PC-3 (cell line): ENCODE results near the gene PTPN12. TPM values are rescaled to one million over a fixed set of nuclear protein-coding genes. Genes with fewer than 3 reads are reported as not detected.
"Not testable (repeated sequence)": the region's sequence is repeated elsewhere in the genome, so short reads cannot be mapped to it uniquely, and the experiment has no call there.

Experiments used
- ATAC-seq: fragments of 200-7000 bp; cut with Tn5 transposase; 2 replicates; pipeline ENCODE4 v1.9.1; 2020; ENCODE audit warnings: mild to moderate bottlenecking, moderate library complexity
- BruUV-seq: library from RNA; stranded (reverse); fragments of 400-500 nt; replicated peaks from 2 replicates; lab custom pipeline; 2021; lab: Mats Ljungman, UMichigan
- CTCF ChIA-PET: fragments of 300-600 bp; sonication (Branson Sonifier 250); formaldehyde crosslinking; loops from one replicate; lab custom pipeline; 2022; ENCODE audit warnings: antibody characterized with exemption; lab: Charles Lee
- POLR2A ChIA-PET: fragments of 300-600 bp; sonication (Branson Sonifier 250); formaldehyde crosslinking; loops from one replicate; lab custom pipeline; 2022; ENCODE audit warnings: antibody characterized with exemption; ENCODE audit not compliant: unreplicated experiment; lab: Charles Lee
- DNase-seq: peaks from one replicate; pipeline ENCODE4 v3.0.0-alpha.2; 2015
- H2AFZ ChIP-seq: fragments of 300-600 bp; sonication (generic); 2 replicates; pipeline ENCODE4 v1.6.0; 2016; ENCODE audit warnings: antibody characterized with exemption, low read length
- H3F3A ChIP-seq: fragments of 300-600 bp; sonication (generic); one replicate; pipeline ENCODE4 v1.6.0; 2017; ENCODE audit warnings: antibody characterized with exemption, low read length, control low read depth, mild to moderate bottlenecking; ENCODE audit not compliant: unreplicated experiment
- H3K27ac ChIP-seq: fragments of 300-600 bp; sonication (generic); 2 replicates; pipeline ENCODE4 v1.5.1; 2016; ENCODE audit warnings: mild to moderate bottlenecking, low read length
- H3K27me3 ChIP-seq: fragments of 300-600 bp; sonication (generic); 2 replicates; pipeline ENCODE4 v1.6.1; 2016; ENCODE audit warnings: low read length, mixed read lengths
- H3K36me3 ChIP-seq: fragments of 300-600 bp; sonication (generic); 2 replicates; pipeline ENCODE4 v1.6.1; 2016; ENCODE audit warnings: low read depth, mixed run types, low read length, mixed read lengths
- H3K4me1 ChIP-seq: fragments of 300-600 bp; sonication (generic); 2 replicates; pipeline ENCODE4 v1.5.1; 2016; ENCODE audit warnings: low read length; ENCODE audit not compliant: insufficient read depth
- H3K4me2 ChIP-seq: fragments of 300-600 bp; sonication (generic); 2 replicates; pipeline ENCODE4 v1.6.0; 2016; ENCODE audit warnings: low read length
- H3K4me3 ChIP-seq: fragments of 300-600 bp; sonication (generic); 2 replicates; pipeline ENCODE4 v1.5.1; 2016; ENCODE audit warnings: mild to moderate bottlenecking, low read length, mixed read lengths
- H3K79me2 ChIP-seq: fragments of 300-600 bp; sonication (generic); 2 replicates; pipeline ENCODE4 v1.6.1; 2017; ENCODE audit warnings: low read length, mixed read lengths
- H3K9ac ChIP-seq: fragments of 300-600 bp; sonication (generic); 2 replicates; pipeline ENCODE4 v1.6.0; 2016; ENCODE audit warnings: mild to moderate bottlenecking, low read length
- H3K9me2 ChIP-seq: fragments of 300-600 bp; sonication (generic); replicated peaks from 2 replicates; pipeline ENCODE4 v1.6.1; 2016; ENCODE audit warnings: mixed run types, low read length, mixed read lengths
- H3K9me3 ChIP-seq: fragments of 300-600 bp; sonication (generic); 2 replicates; pipeline ENCODE4 v1.6.1; 2016; ENCODE audit warnings: low read length, mixed read lengths
- H4K20me1 ChIP-seq: fragments of 300-600 bp; sonication (generic); 2 replicates; pipeline ENCODE4 v1.6.1; 2016; ENCODE audit warnings: low read length, mixed read lengths
- CTCF ChIP-seq: fragments of 300-600 bp; sonication (generic); conservative IDR thresholded peaks from 2 replicates; pipeline ENCODE4 v1.5.1; 2017; ENCODE audit warnings: antibody characterized with exemption, low read depth, mild to moderate bottlenecking, low read length
- EZH2 ChIP-seq: fragments of 300-600 bp; sonication (generic); IDR thresholded peaks from one replicate; pipeline ENCODE4 v1.6.1; 2017; ENCODE audit warnings: antibody characterized with exemption, mild to moderate bottlenecking, low read length; ENCODE audit not compliant: unreplicated experiment
- EZH2phosphoT487 ChIP-seq: fragments of 300-600 bp; sonication (generic); IDR thresholded peaks from 2 replicates; pipeline ENCODE4 v1.6.1; 2018; ENCODE audit warnings: mild to moderate bottlenecking, antibody characterized with exemption, low read length, borderline replicate concordance
- intact Hi-C: fragments of 100-400 bp; cut with micrococcal nuclease; formaldehyde crosslinking; loops from 2 replicates; pipeline ENCODE4 v1.9.0; 2023
- total RNA-seq: library from RNA; depleted of rRNA; stranded (reverse); fragments of >200 nt; gene quantifications from 2 replicates; pipeline ENCODE4 v1.2.3, GENCODE V29; 2014

Gene PTPN12
- total RNA-seq, 1 experiment from 2014 or later: 26.2 TPM

DNA sequence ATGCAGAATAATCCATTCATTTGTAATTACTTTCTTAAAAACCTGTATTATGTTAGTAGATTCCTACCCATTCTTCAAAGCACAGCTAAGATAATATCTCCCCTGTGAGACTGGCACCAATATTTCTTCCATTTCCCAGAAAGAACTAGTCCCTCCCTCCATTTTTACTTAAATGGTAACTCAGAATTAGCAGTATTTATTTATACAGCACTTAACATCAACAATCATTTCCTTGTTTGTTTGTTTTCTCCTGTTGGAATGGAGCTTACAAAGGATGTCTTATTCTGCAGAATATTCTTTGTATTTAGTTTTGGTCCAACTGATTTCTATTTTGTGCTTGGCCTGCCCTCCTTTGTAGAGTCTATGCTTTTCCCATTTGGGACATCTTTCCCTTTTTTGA, 32.1 kb upstream of the PTPN12 start:
- TF ChIP-seq CTCF (no peak), EZH2 (no peak), EZH2phosphoT487 (no peak)
- BruUV-seq: no TSS peak
- no peaks in the 10 kb centered on the region for H3K9me3 ChIP-seq
- no peak overlapping the region for H3K4me3 ChIP-seq
- no peaks in the 10 kb centered on the region for H3K27me3 ChIP-seq
- no peaks in the 10 kb centered on the region for H3K79me2 ChIP-seq
- no peak overlapping the region for H3K9ac ChIP-seq
- H2AFZ ChIP-seq: no peak overlapping the region
- H3K27ac ChIP-seq: no peak overlapping the region
- ChIA-PET POLR2A (no interaction called here), CTCF (no interaction called here)
- intact Hi-C loops: no loop called here
- no peaks in the 10 kb centered on the region for H3K9me2 ChIP-seq
- no peak overlapping the region for H3K4me2 ChIP-seq
- ATAC-seq: no peak
- peaks cover 7% of the 10 kb centered on the region for H3K4me1 ChIP-seq
- no peak for DNase-seq
- no peaks in the 10 kb centered on the region for H3F3A ChIP-seq
- no peaks in the 10 kb centered on the region for H4K20me1 ChIP-seq
- H3K36me3 ChIP-seq: no peaks in the 10 kb centered on the region

DNA sequence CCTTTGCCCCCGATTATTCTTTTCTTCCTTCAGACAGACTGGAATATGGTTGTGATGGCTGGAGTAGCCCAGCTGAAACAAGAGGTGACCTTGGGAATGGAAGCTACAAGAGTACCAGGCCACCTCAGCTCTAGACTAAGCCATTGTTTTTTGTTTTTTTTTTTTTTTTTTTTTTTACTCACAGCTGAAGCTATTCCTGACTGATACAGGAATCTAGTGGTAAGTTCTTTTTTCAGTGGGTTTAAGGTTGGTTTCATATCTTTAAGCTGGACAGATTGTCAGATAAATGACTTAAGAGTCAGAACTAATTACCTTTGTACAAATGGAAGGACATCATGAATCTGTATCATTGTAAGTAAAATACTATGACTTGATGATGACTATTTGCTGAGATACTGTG, 30.2 kb upstream of the PTPN12 start:
- H3K9ac ChIP-seq: no peak overlapping the region
- no peak for ATAC-seq
- intact Hi-C loops: no loop called here
- H4K20me1 ChIP-seq: no peaks in the 10 kb centered on the region
- ChIA-PET CTCF (no interaction called here), POLR2A (no interaction called here)
- H3K4me3 ChIP-seq: no peak overlapping the region
- TF ChIP-seq CTCF: no peak
- no peak for TF ChIP-seq EZH2phosphoT487
- no peak for TF ChIP-seq EZH2
- DNase-seq: no peak
- H3K4me1 ChIP-seq: no peaks in the 10 kb centered on the region
- BruUV-seq: no TSS peak
- no peak overlapping the region for H3K4me2 ChIP-seq
- no peaks in the 10 kb centered on the region for H3K79me2 ChIP-seq
- H3K9me3 ChIP-seq: no peaks in the 10 kb centered on the region
- H3K27ac ChIP-seq: no peak overlapping the region
- H3K27me3 ChIP-seq: no peaks in the 10 kb centered on the region
- no peaks in the 10 kb centered on the region for H3K36me3 ChIP-seq
- H3F3A ChIP-seq: no peaks in the 10 kb centered on the region
- H3K9me2 ChIP-seq: no peaks in the 10 kb centered on the region
- no peak overlapping the region for H2AFZ ChIP-seq

DNA sequence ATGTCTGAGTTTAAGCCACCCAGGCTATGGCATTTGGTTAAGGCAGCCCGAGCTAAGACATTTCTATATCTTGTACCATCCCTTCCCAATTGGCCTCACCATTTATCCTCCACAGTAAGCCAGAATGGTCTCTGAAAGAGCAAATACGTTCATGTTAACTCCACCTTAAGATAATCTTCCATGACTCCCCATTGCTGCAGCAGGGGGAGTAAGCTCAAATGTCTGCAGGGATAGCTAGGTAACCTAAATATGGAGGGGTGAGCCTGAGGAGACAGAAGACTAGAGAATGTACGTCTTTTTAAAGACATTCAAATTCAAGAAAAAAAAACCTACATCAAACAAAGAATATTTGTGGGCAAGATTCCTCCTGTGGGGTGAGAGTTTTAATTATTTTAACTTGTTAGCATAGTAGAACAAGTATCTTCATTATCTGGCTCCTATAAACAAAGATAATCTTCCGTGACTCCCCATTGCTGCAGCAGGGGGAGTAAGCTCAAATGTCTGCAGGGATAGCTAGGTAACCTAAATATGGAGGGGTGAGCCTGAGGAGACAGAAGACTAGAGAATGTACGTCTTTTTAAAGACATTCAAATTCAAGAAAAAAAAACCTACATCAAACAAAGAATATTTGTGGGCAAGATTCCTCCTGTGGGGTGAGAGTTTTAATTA, 24.0 kb upstream of the PTPN12 start:
- intact Hi-C loops, H3F3A ChIP-seq, H4K20me1 ChIP-seq, H3K36me3 ChIP-seq, H3K4me1 ChIP-seq, ATAC-seq, H3K9ac ChIP-seq, H2AFZ ChIP-seq, H3K4me2 ChIP-seq, H3K79me2 ChIP-seq, POLR2A ChIA-PET, BruUV-seq, DNase-seq, H3K9me3 ChIP-seq, H3K9me2 ChIP-seq, H3K27me3 ChIP-seq, H3K27ac ChIP-seq, H3K4me3 ChIP-seq: not testable (repeated sequence)
- CTCF ChIA-PET: interaction anchor here (0.6 kb wide), 1 partner anchor 167 kb away, joined by 3 read pairs; no protein-coding TSS in a partner anchor
